Left renal cortex interstitium (tissue), 4 donors: ENCODE measurements around the gene MEIKIN. TPM values are rescaled to one million over a fixed set of nuclear protein-coding genes. Genes with fewer than 3 reads are reported as not detected.

Experiments
- DNase-seq, 4 donors: peaks; one replicate each; pipeline ENCODE4 v3.0.0-alpha.2; 2013; ENCODE audit warnings: low read depth in 4 of 4, low spot score in 2 of 4, missing footprints in 1 of 4
- polyA plus RNA-seq, 4 donors: library from polyadenylated mRNA; unstranded; fragments of 120-200 nt; gene quantifications; one replicate each; pipeline ENCODE4 v1.2.1, GENCODE V29; 2013; ENCODE audit not compliant: insufficient read length in 4 of 4

The MEIKIN gene
- polyA plus RNA-seq, 4 donors = not detected

GRCh38 chr5:131818001-131818724 lies 127.3 kb downstream of the MEIKIN start:
- DNase-seq = no peak

GRCh38 chr5:131814990-131815389 lies 130.5 kb downstream of the MEIKIN start:
- DNase-seq = no peak

DNA sequence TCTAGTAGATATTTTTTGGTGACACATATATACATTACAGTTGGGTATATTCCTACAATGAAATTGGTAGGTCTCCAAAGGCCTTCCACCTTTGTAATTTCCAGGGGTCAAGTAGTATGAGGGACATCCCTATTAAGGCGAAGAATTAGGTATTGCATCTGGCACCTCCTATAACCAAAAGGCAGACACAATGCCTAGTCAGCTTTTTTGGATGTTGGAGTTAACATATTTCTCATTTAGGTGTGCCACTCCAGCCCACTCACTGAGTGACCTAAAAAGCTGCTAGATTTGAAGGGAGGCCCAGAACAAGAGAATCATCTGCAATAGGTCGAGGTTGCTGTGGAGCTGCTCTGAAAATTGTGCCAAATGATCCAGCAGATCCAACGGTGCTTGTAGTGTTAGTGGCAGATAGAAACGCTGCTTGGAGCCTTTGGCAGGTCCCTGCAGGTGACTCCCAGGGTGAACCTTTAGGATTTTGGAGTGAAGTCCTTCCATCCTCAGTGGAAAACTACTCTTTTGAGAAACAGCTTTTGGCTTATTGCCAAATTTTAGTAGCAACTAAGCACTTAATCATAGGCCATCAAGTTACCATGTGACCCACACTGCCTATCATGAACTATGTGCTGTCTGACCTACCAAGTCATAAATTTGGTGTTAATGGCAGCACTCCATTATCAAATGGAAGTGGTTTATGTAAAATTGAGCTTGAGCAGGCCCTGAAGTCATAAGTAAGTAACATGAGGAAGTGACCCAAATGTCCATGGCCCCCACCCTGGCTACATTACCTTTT lies 132.9 kb downstream of the MEIKIN start:
- DNase-seq = no peak

DNA sequence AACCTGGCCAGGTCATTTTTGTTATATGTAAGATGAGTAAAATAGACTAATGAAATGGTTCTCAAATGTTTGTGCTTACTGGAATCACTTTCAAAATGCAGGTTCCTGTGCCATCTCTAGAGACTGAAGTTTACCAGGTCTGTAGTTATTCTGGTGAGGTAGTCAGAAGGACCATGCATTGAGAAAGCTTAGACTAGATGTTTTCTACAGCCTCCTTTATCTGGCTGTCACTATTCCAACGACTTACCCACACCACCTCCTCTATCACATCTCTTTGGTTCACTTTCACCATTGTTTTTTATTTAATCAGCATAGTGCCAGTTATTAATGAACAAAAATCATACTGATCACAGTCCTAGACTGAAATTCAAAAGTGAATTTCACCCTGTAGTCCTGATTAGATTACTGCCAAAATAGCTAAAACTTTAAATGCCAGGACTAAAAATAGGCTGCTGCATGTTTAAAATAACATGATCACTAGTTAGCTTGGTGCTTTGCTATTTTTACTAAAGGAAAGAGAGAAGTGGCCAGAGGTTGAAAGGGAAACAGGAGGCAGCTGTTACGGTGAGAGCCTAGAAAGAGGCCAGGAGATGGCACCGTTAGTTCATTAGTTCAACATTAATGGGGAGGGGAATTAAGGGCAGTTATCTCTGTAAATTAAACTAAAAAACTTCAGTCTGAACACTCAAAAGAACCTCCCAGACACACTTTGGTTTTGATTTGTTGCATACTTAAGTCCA lies 134.8 kb downstream of the MEIKIN start:
- DNase-seq = no peak

GRCh38 chr5:131796793-131797693 lies 148.4 kb downstream of the MEIKIN start, which contains the start of gene FNIP1:
TSS of gene FNIP1 (minus strand) at chr5:131797017. CDS start at chr5:131796921, 96 bp downstream.
- peak; percentile 75 to 94 (median 92) for DNase-seq

- peak; percentile 29 to 56 (median 38) for DNase-seq
These were observed 149.3 kb downstream of the MEIKIN start for GRCh38 chr5:131795879-131796792.

DNA sequence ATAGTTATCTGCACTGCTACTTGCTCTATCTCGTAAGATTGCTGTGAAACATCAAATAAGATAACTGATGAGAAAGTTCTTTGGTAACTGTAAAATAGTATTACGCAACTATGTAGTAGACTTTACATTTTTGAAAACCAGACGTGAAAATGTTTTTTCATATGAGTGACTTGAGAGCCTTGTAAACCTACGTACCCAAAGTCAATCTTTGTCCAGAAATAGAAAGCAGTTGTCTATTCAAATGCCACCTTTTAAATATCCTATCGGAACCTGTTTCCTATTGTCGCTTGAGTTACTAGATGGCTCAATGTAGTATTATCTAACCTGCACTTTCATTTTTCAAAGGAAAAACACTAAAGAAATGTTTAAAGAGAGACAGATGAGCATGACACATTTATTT lies 150.2 kb downstream of the MEIKIN start:
- DNase-seq = no peak

GRCh38 chr5:131794586-131794985 lies 150.9 kb downstream of the MEIKIN start:
- no peak for DNase-seq

DNA sequence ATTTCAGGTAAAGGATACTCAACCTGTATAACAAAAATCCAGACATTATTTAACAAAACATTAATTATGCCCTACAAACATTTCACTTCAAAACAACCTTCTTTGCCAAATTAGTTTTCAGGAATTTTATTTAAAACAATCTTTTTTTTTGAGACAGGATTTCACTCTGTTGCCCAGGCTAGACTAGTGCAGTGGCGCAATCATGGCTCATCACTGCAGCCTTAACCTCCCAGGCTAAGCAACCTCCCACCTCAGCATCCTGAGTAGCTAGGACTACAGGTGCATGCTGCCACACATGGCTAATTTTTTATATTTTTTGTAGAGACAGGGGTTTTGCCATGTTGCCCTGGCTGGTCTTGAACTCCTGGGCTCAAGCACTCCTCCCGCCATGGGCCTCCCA lies 152.6 kb downstream of the MEIKIN start:
- no peak for DNase-seq

GRCh38 chr5:131791866-131792265 lies 153.6 kb downstream of the MEIKIN start:
- no peak for DNase-seq

DNA sequence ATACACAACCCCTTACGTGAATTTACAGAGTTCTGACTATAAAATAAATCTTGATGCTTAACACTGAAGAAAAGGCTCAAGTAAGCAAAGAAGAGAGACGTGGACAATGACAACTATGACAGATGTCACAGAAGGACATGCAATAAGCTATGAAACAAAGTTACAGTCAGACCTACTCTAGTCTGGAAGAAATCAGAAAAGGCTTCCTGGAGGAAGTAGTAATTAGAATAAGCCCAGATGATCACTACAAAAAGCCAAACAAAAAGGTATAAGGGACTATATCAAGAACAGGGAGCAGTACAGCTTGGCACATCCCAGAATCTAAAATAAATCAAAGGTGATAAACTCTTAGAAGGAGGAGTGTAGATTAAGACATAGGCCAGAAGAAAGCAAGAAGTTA lies 154.9 kb downstream of the MEIKIN start:
- DNase-seq = no peak

DNA sequence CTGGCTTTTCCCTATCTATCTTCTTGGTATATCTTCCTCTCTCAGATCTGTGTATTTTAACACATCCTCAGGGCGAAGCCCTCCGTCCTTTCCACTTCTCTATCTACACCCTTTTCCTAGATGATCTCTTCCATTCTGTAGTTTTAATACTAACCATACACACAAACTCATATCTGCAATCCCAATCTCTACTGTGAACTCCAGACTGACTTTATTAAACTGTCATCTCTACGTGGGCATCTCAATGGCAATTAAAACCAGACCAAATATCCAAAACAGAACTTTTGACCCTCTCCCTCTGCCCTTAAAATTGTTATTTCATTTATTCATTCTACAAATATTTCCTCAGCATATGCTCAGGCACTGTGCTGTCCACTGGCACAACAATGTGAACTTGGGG lies 155.7 kb downstream of the MEIKIN start:
- DNase-seq = no peak

GRCh38 chr5:131787736-131788135 lies 157.7 kb downstream of the MEIKIN start:
- no peak for DNase-seq

- DNase-seq = no peak
These were observed 158.4 kb downstream of the MEIKIN start for GRCh38 chr5:131786900-131787692.

- no peak for DNase-seq
These were observed 159.4 kb downstream of the MEIKIN start for GRCh38 chr5:131786036-131786435.

GRCh38 chr5:131783874-131784273 lies 161.6 kb downstream of the MEIKIN start:
- no peak for DNase-seq

GRCh38 chr5:131783357-131783756 lies 162.1 kb downstream of the MEIKIN start:
- no peak for DNase-seq

DNA sequence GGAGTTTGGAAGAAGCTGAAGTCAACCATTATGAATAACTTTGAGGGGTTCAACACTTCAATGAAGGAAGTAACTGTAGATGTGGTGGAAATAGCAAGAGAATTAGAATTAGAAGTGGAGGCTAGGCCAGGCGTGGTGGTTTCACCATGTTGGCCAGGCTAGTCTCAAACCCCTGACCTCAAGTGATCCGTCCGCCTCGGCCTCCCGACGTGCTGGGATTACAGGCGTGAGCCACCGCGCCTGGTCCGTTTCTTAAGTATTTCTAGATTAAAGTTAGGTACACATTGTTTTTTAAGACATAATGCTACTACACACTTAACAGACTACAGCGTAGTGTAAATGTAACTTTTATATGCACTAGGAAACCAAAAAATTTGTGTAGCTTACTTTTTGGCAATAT lies 162.7 kb downstream of the MEIKIN start:
- no peak for DNase-seq
